Suppressor macrophage treated with lipopolysaccharide for 1 hour (primary cell): ENCODE measurements around the gene CSTB.

ENCODE experiments used
- DNase-seq, 3 donors: peaks; one replicate each; pipeline ENCODE4 v3.0.0-alpha.2; 2020 to 2022

Gene CSTB

DNA sequence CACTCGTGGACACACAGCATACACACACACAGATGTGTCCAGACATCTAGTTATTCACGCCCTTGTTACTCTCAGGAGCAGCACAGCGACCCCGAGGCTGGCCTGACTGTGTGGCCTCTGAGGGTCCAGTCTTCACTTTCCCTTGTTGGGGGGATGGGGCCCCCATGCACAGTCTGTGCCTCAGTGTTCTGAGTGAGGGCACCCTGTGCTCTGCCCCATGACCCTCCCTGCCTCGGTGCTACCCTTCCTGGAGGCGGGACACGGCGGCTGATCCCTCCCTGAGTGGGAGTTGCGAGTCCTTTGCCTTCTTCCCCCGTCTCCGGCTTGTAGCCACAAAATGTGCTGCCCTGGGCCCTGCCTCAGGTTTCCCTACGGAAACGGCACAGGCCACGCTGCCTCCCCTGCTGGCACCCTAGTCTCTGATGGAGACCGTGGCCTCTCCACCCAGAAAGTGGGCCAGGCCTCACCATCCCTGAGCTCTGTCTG, 8.6 kb downstream of the CSTB start:
- DNase-seq = no peak

DNA sequence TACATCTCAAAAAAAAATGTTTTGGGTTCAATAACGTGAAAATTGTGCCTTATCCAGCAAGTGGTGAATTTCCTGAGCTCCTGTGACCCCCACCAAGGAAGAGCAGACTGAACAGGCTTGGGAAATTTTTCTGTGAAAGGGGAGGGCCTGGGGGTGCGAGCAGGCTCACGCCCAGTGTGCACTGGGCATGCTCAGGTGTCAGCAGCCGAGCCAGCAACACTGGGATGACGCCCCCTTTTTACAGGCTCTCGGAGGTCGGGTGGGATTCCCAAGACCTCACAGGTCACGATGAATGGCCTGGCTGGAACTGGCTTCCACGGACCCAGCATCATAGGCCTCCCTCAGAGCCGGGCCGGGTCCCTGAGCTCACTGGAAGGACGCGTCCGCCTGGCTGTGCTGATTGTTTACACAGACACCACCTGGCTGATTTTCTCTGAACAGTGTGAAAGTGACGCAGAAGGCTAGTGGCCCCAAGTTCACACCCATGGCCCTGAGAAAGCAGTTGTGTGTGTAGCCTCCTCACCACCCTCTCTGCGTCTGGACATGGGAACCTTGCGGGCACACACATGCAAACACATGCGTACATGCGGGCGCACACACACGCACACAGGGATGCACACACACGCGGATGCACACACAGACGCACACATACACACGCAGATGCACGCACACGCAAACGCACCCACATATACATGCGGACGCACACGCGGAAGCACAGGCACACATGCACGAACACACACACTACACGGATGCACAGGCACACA, 9.2 kb downstream of the CSTB start:
- no peak for DNase-seq

DNA sequence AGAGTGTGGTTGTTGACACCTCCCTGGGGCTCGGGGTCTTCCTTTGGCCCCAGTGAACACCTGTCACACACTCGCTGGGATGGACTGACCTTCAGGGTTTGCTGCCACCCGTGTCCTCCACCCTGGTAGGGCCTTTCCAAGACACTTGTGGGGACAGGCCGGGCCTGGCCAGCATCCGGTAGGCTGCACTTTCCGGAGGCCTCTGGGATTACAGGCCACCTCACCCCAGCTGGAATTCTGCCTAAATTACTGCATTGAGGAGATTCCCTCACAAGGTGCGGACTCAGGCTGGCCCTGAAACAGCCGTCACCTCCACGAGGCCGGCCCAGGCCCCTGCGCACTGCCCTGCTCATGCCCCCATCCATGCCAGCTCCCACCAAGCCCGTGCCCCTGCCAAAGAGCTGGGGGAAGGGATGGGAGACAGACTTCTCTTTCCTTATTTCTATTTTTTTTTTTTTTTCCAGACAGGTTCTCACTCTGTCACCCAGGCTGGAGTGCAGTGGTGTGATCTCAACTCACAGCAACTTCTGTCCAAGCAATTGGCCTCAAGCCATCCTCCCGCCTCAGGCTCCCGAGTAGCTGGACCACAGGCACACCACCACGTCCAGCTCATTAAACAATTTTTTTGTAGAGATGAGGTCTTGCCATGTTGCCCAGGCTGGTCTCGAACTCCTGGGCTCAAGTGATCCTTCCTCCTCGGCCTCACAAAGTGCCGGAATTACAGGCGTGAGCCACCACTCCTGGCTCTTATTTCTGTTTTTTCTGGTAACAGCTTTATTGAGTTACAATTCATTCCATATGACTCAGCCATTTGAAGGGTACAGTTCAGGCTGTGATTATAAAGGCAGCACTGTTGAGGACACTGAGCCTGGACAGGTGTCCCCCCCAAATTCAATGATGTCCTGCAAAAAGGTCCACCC, 11.3 kb downstream of the CSTB start:
- DNase-seq = no peak

DNA sequence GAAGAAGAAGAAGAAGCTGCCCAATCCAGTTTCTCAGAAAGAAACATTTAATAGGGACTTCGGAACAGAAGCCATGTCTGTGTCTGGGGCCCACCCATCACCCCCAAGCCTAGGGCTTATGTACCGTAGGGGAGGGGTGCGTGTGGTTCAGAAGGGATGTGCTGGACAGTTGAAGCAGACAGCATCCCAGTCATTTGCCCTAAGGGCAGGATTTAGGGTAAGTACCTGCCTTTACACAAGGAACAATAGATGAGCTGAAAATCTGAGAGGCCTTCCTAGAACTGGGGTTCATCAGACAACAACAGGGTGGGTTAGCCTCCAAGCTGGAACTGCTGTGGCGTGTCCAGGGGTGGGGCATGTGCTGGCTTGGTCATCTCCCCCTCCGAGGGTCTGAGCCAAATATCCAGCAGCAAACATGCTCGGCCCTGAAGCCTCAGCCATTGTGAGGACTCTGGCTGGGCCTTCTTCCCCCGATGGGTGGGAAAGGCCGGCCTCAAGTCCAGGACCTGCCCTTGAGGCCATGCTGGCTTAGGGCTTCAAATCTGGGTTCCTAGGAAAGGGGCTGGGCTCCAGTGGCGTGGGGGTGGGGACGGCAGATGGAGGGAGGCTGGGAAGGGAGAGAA, 12.1 kb downstream of the CSTB start:
- no peak for DNase-seq

DNA sequence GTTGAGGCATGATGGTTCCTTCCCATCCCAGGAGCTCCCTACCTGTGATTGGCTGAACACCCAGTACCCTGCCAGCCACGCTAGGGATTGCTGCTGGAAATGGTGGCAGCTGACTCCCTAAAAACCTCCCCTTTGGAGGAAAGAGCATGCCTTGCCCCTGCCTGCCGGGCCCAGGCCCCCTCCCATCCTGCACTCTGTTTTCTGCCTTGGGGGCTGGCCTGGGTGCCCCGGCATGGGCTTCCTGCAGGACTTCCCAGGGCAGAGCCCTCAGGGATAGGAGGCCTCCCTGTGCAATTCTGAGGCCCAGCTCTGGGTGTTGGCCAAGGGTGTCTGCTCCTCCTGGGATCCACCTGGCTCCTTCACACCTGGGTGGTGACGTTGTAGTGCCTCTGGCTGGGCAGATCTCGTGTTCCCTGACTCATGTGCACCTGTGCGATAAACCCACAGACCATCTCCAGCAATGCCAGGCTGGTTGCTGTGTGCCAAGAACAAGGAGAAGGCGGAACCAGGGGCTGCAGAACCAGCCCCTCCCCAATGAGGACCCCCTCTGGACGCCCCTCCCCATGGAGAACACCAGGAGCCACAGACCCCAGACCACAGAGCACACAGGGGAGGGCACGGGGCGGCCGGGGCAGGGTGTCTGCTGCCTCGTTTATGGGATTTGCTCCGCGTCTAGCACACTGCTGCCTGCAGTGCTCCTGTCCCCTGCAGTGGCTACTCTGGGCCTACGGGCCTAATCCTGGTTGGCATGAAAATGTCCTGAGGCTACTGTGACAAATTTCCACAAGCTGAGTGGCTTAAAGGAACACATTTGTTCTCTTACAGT, 13.6 kb downstream of the CSTB start:
- no peak for DNase-seq

DNA sequence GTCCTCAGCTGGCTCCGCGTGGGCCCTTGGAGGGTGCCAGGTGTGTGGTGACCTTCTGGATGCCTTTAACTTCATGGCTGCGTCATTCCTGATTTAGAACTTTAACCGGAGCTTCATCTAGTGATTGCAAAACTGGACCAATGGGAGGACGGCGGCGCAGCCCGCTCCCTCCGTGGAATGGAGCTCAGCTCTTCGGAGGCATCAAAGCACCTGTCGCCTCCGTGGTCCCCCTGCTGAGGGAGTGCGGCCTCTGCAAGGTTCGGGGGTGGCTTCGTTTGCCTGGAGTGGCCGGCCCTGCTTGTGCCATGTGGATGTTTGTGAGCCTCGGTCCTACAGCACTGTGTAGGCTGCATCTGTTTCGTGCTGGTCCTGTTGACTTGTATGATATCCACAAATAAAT, 14.2 kb downstream of the CSTB start:
- DNase-seq = no peak

DNA sequence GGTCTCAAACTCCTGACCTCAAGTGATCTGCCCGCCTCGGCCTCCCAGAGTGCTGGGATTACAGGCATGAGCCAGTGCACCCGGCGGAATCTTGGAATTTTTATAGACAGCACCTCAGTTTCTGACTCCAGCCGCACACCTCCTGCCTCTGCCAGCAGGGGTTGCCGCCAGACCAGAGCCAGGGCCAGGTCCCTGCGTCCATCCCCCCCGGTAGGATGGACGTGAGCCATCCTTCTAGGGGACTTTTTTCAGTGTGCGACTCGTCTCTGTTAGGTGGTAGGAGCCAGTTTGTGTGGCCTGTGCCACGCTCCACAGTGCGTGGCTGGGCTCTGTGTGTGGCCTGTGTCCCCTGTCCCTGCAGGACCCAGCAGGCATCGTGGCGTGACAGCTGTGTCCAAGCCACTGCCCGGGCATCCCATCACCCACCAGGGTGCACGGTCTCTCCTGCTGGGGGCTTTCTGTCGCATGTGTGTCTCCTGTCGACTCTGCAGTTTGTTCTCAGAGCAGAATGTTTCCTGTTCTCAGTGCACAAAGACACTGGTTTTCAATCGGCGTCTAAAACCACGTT, 15.6 kb downstream of the CSTB start:
- DNase-seq = no peak

DNA sequence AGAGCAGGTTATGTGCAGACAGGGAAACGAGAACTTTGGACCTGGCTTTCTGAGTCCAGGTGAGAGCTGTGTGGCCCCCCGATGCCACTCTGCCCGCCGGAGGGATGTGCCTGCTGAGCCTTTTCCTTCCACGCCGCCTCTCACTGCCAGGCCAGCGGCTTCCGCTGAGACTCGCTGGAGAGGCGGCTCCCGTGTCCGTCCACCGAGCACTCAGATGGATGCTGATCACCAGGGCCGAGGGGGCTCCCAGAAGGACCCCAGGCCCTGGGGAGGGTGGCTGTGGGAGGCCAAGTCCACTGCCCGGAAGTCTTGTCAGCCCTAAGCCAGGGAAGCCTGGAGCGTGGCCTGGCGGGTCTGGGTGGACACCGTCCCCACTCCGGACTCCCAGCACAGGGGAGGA, 16.5 kb downstream of the CSTB start:
- DNase-seq = no peak

DNA sequence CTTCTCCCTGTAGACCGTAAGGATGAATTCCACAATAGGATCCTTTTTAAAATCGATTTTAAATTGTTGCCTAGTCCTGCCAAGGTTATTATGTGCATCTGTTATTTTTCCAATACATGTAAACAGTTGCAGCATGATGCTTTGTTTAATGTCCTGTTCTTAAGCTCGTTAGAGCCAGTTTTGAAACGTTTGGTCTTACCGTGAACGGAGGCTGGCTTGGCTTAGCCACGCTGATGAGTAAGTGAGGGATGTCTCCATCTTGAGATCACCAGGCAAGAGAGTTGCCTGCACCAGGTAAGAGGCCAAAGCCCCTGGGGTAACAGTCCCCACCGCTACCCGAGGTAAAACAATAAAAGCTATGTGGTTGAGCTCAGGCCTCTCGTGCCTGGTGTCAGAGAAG, 17.3 kb downstream of the CSTB start:
- DNase-seq = no peak

DNA sequence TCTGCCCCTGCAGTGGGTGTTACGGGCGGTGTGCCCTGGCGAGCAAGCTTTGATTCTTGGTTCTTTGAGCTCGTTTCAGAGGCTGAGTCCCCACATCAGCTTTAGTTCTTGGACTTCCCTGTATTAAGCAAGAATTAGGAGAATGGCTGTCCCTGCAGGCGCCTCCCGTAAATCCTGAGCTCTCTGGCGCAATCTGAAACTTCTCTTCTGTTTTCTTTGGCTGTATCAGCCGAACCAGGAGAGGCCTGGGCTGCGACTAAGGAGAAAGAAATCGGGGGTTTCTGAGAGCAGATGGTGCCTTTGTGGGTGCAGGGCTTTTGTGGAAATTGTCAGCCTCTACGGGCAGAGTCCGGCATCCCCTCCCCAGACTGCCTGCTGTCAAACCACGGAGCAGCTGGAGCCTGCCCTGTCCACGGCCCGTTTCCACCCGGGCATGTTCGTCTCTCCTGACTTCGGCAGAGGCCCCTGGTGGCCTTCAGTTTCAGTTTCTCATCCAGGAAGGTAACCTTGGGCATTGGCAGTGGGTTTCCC, 17.9 kb downstream of the CSTB start:
- peak; percentile 79 to 85 (median 80) for DNase-seq

DNA sequence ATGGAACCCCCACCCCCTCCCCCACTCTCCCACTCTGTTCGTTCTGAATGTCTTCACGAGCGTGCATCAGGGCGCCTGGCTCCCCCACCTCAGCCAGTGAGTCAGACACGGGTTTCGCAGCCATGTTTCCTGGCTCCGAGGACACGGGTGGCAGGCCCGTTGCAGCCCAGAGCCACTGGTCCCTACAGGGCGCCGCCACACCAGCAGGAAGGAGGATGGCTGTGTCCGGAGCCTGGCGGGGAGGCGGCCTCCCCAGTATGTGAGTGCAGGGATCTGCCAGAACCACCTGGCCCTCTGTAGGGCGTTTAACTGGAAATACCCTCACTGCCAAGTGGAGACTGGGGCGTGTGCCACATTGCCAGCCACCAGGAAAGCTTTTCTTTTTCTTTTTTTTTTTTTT, 18.5 kb downstream of the CSTB start:
- DNase-seq = no peak

DNA sequence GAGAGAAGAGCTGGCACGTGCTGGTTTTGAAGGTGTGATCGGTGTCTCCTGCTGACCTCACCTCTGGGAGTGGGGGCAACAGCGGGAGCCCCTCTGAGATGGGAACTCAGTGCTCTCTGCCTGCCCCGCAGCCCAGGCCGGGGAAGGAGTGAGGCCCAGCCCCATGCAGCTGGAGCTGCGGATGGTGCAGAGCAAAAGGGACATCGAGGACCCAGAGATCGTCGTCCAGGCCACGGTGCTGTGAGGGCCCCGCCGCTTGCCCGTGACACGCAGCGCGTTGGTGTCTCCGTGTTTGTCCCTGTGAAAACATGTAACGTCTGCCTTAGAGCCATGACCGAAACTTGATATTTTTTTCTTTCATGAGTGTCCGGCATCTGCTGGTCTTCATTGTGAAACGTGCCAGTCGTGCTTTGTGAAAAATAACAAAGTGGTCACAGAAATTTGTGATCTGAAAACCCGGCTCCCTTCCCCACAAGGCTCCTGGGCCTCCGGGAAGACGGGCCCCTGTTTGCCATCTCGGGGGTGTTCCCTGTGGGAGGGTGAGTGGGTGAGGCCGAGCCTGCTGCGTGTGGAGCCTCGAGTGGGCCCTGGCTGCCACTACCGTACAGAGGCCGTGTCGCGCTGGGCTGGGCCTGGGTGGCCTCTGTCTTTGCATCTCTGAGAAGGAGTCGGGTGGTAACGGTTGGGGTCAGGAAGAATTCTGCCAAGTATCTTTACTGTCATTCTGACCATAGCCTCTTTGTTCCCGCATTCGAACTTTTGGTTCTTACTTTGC, 20.1 kb downstream of the CSTB start:
- DNase-seq = no peak

DNA sequence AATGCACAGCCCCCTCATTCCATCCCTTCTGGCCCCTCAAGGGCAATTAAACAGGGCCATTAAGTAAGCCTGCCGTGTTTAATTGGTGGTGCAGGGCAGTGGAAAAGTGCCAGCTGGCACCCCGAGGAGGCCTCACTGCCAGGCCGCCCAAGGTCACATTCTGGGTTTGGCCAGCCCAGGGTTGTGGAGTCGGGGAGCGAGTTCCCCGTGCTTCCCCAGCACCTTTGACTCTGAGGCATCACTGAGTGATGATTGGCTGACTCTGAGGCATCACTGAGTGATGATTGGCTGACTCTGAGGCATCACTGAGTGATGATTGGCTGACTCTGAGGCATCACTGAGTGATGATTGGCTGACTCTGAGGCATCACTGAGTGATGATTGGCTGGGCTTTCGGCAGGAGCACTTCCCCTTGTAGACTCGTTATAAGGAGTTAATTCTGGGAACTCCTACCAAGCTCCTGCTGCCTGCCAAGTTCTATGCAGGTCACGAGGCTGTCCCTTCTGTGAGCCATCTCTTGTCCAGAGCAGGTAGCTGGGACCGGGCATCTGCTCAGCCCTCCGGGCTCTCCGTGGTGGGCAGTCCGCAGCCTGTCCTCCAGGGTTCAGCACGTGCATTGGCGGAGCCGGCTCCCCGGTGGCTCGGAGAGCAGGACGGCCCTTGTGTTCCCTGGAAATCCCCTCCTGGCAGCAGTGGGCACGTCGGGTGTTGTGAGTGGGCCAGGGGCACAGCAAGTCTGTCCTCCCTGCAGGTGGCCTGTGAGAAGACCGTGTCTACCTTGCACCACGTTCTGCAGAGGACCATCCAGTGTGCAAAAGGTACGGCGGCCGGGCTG, 20.9 kb downstream of the CSTB start:
- DNase-seq = peak in 1 of 3 donors; percentile 39

DNA sequence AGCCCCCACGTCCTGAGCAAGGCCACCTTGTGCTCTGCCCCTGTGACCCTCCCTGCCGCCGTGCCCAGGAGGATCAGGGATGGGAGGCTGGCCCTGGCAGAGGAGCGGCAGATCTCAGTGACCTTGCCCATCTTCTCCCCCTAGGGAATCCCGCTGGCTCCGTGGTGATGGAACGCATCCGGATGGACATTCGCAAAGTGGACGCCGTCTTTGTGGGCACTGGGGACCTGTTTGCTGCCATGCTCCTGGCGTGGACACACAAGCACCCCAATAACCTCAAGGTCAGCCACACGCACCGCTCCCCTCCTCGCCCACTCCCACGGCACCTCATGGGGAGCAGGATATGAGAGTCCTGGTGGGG, 22.7 kb downstream of the CSTB start:
- no peak for DNase-seq

DNA sequence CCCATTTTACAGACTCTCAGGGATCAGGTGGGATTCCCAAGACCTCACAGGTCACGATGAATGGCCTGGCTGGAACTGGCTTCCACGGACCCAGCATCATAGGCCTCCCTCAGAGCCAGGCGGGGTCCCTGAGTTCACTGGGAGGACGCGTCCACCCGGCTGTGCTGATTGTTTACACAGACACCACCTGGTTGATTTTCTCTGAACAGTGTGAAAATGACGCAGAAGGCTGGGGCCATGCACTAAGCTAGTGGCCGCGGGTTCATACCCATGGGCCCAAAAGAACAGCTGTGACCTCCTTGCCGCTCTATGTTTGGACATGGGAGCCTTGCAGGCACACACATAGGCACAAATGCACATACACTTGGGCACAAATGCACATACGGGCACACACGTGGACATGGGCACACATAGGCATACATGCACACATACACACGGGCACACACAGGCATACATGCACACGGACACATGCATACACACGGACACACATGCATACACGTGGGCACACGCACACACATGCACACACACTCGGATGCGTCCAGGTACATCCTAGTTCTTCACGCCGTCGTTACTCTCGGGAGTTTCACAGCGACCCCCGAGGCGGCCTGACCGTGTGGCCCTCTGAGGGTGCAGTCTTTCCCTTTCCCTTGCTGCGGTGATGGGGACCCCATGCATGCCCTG, 23.2 kb downstream of the CSTB start:
- no peak for DNase-seq

DNA sequence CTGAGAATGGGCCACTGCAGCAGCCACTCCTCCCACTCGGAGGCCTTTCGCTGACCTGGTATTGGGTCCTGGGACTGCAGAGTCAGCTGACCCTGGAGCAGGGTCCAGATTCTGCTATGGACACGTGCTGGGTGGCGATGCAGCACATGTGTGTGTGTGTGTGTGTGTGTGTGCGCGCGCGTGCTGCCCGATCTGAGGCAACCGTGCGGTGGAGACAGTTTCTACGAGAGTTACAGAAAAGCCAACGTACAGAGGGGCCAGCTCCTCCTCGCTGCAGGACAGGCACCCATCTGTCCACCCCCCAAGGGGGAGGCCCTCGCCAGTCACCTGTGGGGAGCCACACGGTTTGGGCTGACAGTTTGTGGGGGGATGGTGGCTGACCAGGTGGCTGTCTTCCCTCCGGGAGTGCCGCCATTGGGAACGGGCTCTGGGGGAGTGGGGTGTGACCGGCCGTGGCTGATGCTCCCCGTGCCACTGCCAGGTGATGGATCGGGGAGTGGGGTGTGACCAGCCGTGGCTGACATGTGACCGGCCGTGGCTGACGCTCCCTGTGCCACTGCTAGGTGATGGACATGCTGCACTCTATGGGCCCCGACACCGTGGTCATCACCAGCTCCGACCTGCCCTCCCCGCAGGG, 24.0 kb downstream of the CSTB start:
- no peak for DNase-seq

DNA sequence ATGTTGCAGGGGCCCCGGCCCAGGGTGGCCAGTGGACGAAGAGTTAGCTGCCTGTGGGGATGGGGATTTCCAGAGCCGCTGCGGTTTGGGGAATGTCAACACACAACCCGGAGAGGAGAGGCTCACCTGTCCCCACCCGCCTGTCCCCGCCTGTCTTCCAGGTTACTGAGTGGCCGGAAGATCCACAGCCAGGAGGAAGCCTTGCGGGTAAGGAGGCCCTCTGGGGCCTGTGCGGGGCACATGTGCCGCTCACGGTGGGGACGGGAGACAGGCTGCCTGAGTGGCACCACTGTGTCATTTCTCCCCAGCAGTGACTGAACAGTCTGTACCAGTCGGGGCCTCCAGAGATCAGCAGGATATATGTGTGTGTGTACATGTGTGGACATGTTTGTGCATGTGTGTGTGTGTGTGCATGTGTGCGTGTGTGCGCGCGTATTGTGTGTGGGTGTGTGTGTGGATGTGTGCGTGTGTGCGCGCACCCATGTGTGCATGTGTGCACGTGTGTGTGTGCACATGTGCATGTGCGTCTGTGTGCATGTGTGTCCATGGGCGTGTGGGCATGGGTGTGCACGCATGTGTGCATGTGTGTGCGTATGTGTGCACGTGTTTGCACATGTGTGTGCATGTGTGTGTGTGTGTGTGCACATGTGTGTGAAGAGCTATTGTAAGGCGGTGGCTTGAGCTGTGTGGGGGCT, 25.6 kb downstream of the CSTB start:
- DNase-seq = no peak

DNA sequence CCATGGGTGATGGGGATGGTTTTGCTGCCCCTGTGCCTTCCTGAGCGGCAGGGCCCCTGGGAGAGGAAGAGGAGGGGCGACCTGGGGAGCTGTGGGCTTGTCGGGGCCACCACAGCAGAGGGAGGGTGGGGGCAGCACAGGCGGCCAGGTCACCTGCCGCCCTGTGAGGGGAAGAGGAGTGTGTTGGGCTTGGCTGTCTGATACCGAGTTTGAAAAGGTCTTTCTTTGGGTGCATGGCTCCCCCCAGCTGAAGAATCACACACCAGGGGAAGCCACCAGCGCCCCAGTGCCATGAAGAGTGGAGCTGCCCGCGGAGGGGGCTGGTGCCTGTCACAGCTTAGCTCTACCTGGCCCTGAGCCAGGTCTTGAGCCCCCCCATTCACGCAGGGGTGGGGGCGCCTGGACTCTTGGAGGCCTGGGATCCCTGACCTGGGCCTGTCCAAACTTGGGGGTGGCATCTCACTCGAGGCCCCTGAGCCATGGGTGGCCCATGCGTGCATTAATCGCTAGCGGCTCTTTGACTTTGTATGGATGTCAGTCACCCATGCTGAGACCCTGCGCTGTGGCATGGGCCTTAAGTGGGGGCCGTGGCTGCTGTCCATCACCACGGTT, 26.4 kb downstream of the CSTB start:
- no peak for DNase-seq
